Measurements from ENCODE around the gene TMIGD2. TPM values are rescaled to one million over a fixed set of nuclear protein-coding genes. Genes with fewer than 3 reads are reported as not detected.
"Not testable (repeated sequence)": the region's sequence is repeated elsewhere in the genome, so short reads cannot be mapped to it uniquely, and the experiment has no call there.

Gene TMIGD2
- total RNA-seq, 1 experiment from 2014 or later, result not detected

- no peak for TF ChIP-seq CTCF (conservative IDR thresholded peaks at IDR 0.05; ENCODE audit: low read depth, low read length)
- no peak for TF ChIP-seq EZH2 (IDR thresholded peaks at IDR 0.05; ENCODE audit: borderline replicate concordance, low read depth, low read length, poor library complexity, severe bottlenecking)
- no peaks in the 10 kb centered on the region for H3K4me1 ChIP-seq (ENCODE audit: insufficient read depth, low read length, poor library complexity, severe bottlenecking)
- no TSS peak for BruUV-seq (replicated peaks)
- DNase-seq (ENCODE audit: low spot score), result no peak
- no peak overlapping the region for H3K27ac ChIP-seq (ENCODE audit: low read depth, low read length, poor library complexity, severe bottlenecking)
- intact Hi-C loops (cut with micrococcal nuclease; ENCODE audit: unreplicated experiment), result no loop called here
- no peaks in the 10 kb centered on the region for H3K27me3 ChIP-seq (replicated peaks; ENCODE audit: insufficient read depth, low read depth, low read length, poor library complexity)
- ChIA-PET POLR2A (ENCODE audit: low non-redundant PET) (no interaction called here), CTCF (no interaction called here)
- no peaks in the 10 kb centered on the region for H3K36me3 ChIP-seq (ENCODE audit: insufficient read depth, low read length, poor library complexity, severe bottlenecking)
- H3K4me3 ChIP-seq (ENCODE audit: low read depth, low read length, poor library complexity, severe bottlenecking), result no peak overlapping the region
- H3K9me3 ChIP-seq (ENCODE audit: low read depth, low read length, poor library complexity, severe bottlenecking), result no peaks in the 10 kb centered on the region
Observed at GRCh38 chr19:4291184-4291732, 10.9 kb downstream of the TMIGD2 start.

GRCh38 chr19:4288091-4288777, 14.0 kb downstream of the TMIGD2 start:
- intact Hi-C loops (cut with micrococcal nuclease; ENCODE audit: unreplicated experiment), result no loop called here
- BruUV-seq (replicated peaks), result no TSS peak
- Histone ChIP-seq H3K4me3 (ENCODE audit: low read depth, low read length, poor library complexity, severe bottlenecking) (no peak overlapping the region), H3K9me3 (ENCODE audit: low read depth, low read length, poor library complexity, severe bottlenecking) (no peaks in the 10 kb centered on the region), H3K4me1 (ENCODE audit: insufficient read depth, low read length, poor library complexity, severe bottlenecking) (no peaks in the 10 kb centered on the region), H3K27me3 (replicated peaks; ENCODE audit: insufficient read depth, low read depth, low read length, poor library complexity) (peaks cover 14% of the 10 kb centered on the region), H3K27ac (ENCODE audit: low read depth, low read length, poor library complexity, severe bottlenecking) (no peak overlapping the region), H3K36me3 (ENCODE audit: insufficient read depth, low read length, poor library complexity, severe bottlenecking) (no peaks in the 10 kb centered on the region)
- ChIA-PET POLR2A (ENCODE audit: low non-redundant PET) (no interaction called here), CTCF (interaction anchor here (0.5 kb wide), 1 partner anchor 64 kb away, joined by 4 read pairs; no protein-coding TSS in a partner anchor)
- TF ChIP-seq CTCF (conservative IDR thresholded peaks at IDR 0.05; ENCODE audit: low read depth, low read length), result no peak
- no peak for TF ChIP-seq EZH2 (IDR thresholded peaks at IDR 0.05; ENCODE audit: borderline replicate concordance, low read depth, low read length, poor library complexity, severe bottlenecking)
- DNase-seq (ENCODE audit: low spot score), result no peak

- H3K4me3 ChIP-seq (ENCODE audit: low read depth, low read length, poor library complexity, severe bottlenecking); POLR2A ChIA-PET (ENCODE audit: low non-redundant PET); DNase-seq (ENCODE audit: low spot score); H3K36me3 ChIP-seq (ENCODE audit: insufficient read depth, low read length, poor library complexity, severe bottlenecking); H3K4me1 ChIP-seq (ENCODE audit: insufficient read depth, low read length, poor library complexity, severe bottlenecking); BruUV-seq (replicated peaks); intact Hi-C loops (cut with micrococcal nuclease; ENCODE audit: unreplicated experiment); H3K27ac ChIP-seq (ENCODE audit: low read depth, low read length, poor library complexity, severe bottlenecking); H3K9me3 ChIP-seq (ENCODE audit: low read depth, low read length, poor library complexity, severe bottlenecking): not testable (repeated sequence)
- CTCF ChIA-PET, result interaction anchor here (0.6 kb wide), 1 partner anchor 315 kb away, joined by 3 read pairs; no protein-coding TSS in a partner anchor
- peaks cover 30% of the 10 kb centered on the region for H3K27me3 ChIP-seq (replicated peaks; ENCODE audit: insufficient read depth, low read depth, low read length, poor library complexity)
Observed at GRCh38 chr19:4286141-4286540, 16.0 kb downstream of the TMIGD2 start.
